A549 (cell line): ENCODE measurements around the gene BNIPL. TPM values are rescaled to one million over a fixed set of nuclear protein-coding genes. Genes with fewer than 3 reads are reported as not detected.

ENCODE experiments used
- ATAC-seq, 2 experiments: fragments of 200-7000 bp in 1 of 2; fragments of >200 bp in 1 of 2; cut with Nextera tagmentation in 1 of 2; cut with Tn5 transposase in 1 of 2; 3 replicates each; pipeline versions ENCODE4 v1.8.0 to v1.9.1; 2018 to 2020; ENCODE audit warnings: mild to moderate bottlenecking in 1 of 2, moderate library complexity in 1 of 2
- CTCF ChIA-PET: fragments of 300-600 bp; sonication (Branson Sonifier 250); formaldehyde crosslinking; extraction: SDS; loops from one replicate; lab custom pipeline; 2021; ENCODE audit warnings: antibody characterized with exemption, inconsistent platforms; lab: Yijun Ruan, JAX
- POLR2A ChIA-PET: fragments of 350-600 bp; formaldehyde crosslinking; extraction: SDS; loops from one replicate; lab custom pipeline; 2021; ENCODE audit warnings: antibody characterized with exemption, inconsistent platforms; lab: Yijun Ruan, JAX
- DNase-seq, 2 experiments: peaks; one replicate each; pipeline versions ENCODE4 v3.0.0 to v3.0.0-alpha.2; 2011 to 2016; ENCODE audit warnings: low read depth in 1 of 2, low spot score in 1 of 2
- FAIRE-seq: peaks from 2 replicates; lab custom pipeline; 2011; peaks lifted over from hg19 to GRCh38; lab: Jason Lieb, UNC
- H3K27ac ChIP-seq, 2 experiments: fragments of >200 bp; sonication (Bioruptor Twin); formaldehyde crosslinking; 3 replicates each; pipeline ENCODE4 v1.5.1; 2016 to 2017
- H3K4me1 ChIP-seq: fragments of >200 bp; sonication (Bioruptor Twin); formaldehyde crosslinking; 3 replicates; pipeline ENCODE4 v1.6.1; 2016
- H3K4me2 ChIP-seq: fragments of >200 bp; sonication (Bioruptor Twin); formaldehyde crosslinking; 3 replicates; pipeline ENCODE4 v1.6.1; 2016
- H3K4me3 ChIP-seq: fragments of >200 bp; sonication (Bioruptor Twin); formaldehyde crosslinking; 3 replicates; pipeline ENCODE4 v1.5.1; 2016
- H3K9me3 ChIP-seq: fragments of >200 bp; sonication (Bioruptor Twin); formaldehyde crosslinking; 3 replicates; pipeline ENCODE4 v1.6.1; 2016
- BHLHE40 ChIP-seq: IDR thresholded peaks from 2 replicates; pipeline ENCODE4 v1.6.1; 2012; ENCODE audit warnings: low read depth, low read length, inconsistent platforms
- CBX2 ChIP-seq: fragments of 200-600 bp; sonication (generic); IDR thresholded peaks from 2 replicates; pipeline ENCODE4 v1.6.1; 2016; ENCODE audit warnings: low read depth, mild to moderate bottlenecking, borderline replicate concordance
- CHD4 ChIP-seq: fragments of 200-600 bp; sonication (generic); IDR thresholded peaks from 2 replicates; pipeline ENCODE4 v1.6.1; 2016; ENCODE audit warnings: antibody characterized with exemption, mild to moderate bottlenecking, borderline replicate concordance
- EHMT2 ChIP-seq: fragments of 200-600 bp; sonication (generic); IDR thresholded peaks from 2 replicates; pipeline ENCODE4 v1.6.1; 2016; ENCODE audit warnings: antibody characterized with exemption, low read depth, mild to moderate bottlenecking, moderate library complexity
- EP300 ChIP-seq, 2 experiments: fragments of >200 bp; sonication (Bioruptor Twin); formaldehyde crosslinking; IDR thresholded peaks; 2 replicates in 1 of 2; 3 replicates in 1 of 2; pipeline ENCODE4 v1.6.1; 2016 to 2017
- ESRRA ChIP-seq: fragments of 150-350 bp; IDR thresholded peaks from 2 replicates; pipeline ENCODE4 v1.6.1; 2014; ENCODE audit warnings: mild to moderate bottlenecking, low read length, borderline replicate concordance
- HDAC2 ChIP-seq: fragments of 200-600 bp; sonication (generic); IDR thresholded peaks from 2 replicates; pipeline ENCODE4 v1.6.1; 2016
- HEYL ChIP-seq: fragments of 250-450 bp; sonication (Bioruptor Pico); IDR thresholded peaks from 2 replicates; pipeline ENCODE4 v1.8.0; 2021; ENCODE audit warnings: mild to moderate bottlenecking, moderate library complexity
- HOXA7 ChIP-seq: fragments of 250-450 bp; sonication (Bioruptor Pico); IDR thresholded peaks from 2 replicates; pipeline ENCODE4 v1.5.0; 2020; ENCODE audit warnings: mild to moderate bottlenecking, moderate library complexity
- HOXB13 ChIP-seq: fragments of 250-450 bp; sonication (Bioruptor Pico); IDR thresholded peaks from 2 replicates; pipeline ENCODE4 v1.5.0; 2020; ENCODE audit warnings: low read depth, mild to moderate bottlenecking, moderate library complexity
- HOXB5 ChIP-seq: fragments of 250-450 bp; sonication (Bioruptor Pico); IDR thresholded peaks from 2 replicates; pipeline ENCODE4 v1.5.0; 2020; ENCODE audit warnings: mild to moderate bottlenecking, moderate library complexity
- JUN ChIP-seq, 2 experiments: fragments of >200 bp; sonication (Bioruptor Twin); formaldehyde crosslinking; IDR thresholded peaks; 2 replicates in 1 of 2; 3 replicates in 1 of 2; pipeline ENCODE4 v1.6.1; 2016 to 2017
- JUNB ChIP-seq: fragments of >200 bp; sonication (Bioruptor Twin); formaldehyde crosslinking; IDR thresholded peaks from 2 replicates; pipeline ENCODE4 v1.6.1; 2016
- KDM1A ChIP-seq: fragments of 200-600 bp; sonication (generic); IDR thresholded peaks from 2 replicates; pipeline ENCODE4 v1.6.1; 2016; ENCODE audit warnings: low read depth, mild to moderate bottlenecking
- MAFK ChIP-seq: fragments of 450-650 bp; IDR thresholded peaks from 2 replicates; pipeline ENCODE4 v1.6.1; 2014; ENCODE audit not compliant: partially characterized antibody
- NPAS2 ChIP-seq: fragments of 250-450 bp; sonication (Bioruptor Pico); IDR thresholded peaks from 2 replicates; pipeline ENCODE4 v1.8.0; 2022; ENCODE audit warnings: mild to moderate bottlenecking, moderate library complexity, borderline replicate concordance
- PHF8 ChIP-seq: fragments of 200-600 bp; sonication (generic); IDR thresholded peaks from 2 replicates; pipeline ENCODE4 v1.6.1; 2016; ENCODE audit warnings: low read depth, mild to moderate bottlenecking, antibody characterized with exemption, moderate library complexity, borderline replicate concordance
- POLR2AphosphoS2 ChIP-seq: conservative IDR thresholded peaks from 2 replicates; pipeline ENCODE4 v1.6.1; 2012; ENCODE audit warnings: low read length, improper control_type of control experiment, inconsistent platforms
- RAD21 ChIP-seq, 2 experiments: fragments of >200 bp in 1 of 2; sonication (Bioruptor Twin) in 1 of 2; formaldehyde crosslinking in 1 of 2; IDR thresholded peaks in 1 of 2; conservative IDR thresholded peaks in 1 of 2; 2 replicates in 1 of 2; 3 replicates in 1 of 2; pipeline ENCODE4 v1.6.1; 2012 to 2018; ENCODE audit warnings: inconsistent platforms in 1 of 2
- RARB ChIP-seq: fragments of 250-450 bp; sonication (Bioruptor Pico); IDR thresholded peaks from 2 replicates; pipeline ENCODE4 v1.8.0; 2021; ENCODE audit warnings: mild to moderate bottlenecking, moderate library complexity
- RCOR1 ChIP-seq: fragments of 150-350 bp; IDR thresholded peaks from 2 replicates; pipeline ENCODE4 v1.6.1; 2014; ENCODE audit warnings: antibody characterized with exemption, low read length, low read depth
- SMC3 ChIP-seq: fragments of >200 bp; sonication (Bioruptor Twin); formaldehyde crosslinking; IDR thresholded peaks from 3 replicates; pipeline ENCODE4 v1.6.1; 2018; ENCODE audit warnings: inconsistent platforms
- TFCP2L1 ChIP-seq: fragments of 250-450 bp; sonication (Bioruptor Pico); IDR thresholded peaks from 2 replicates; pipeline ENCODE4 v1.5.0; 2021; ENCODE audit warnings: mild to moderate bottlenecking
- ZC3H11A ChIP-seq: fragments of 450-650 bp; IDR thresholded peaks from 2 replicates; pipeline ENCODE4 v1.6.1; 2014; ENCODE audit warnings: antibody characterized with exemption, mild to moderate bottlenecking
- WGBS: methylation state at CpG from one replicate; pipeline ENCODE4 v1.1.6; 2017; ENCODE audit errors: missing lambda C conversion rate; 5-methylcytosine and 5-hydroxymethylcytosine counted together
- polyA plus RNA-seq, 4 experiments: library from polyadenylated mRNA; depleted of rRNA in 3 of 4; stranded (reverse); fragments of >200 nt; fragmentation: RNase III in 1 of 4; extraction: RNeasy Plus Mini Kit Qiagen cat#74134 plus additional on column Dnase treatment in 1 of 4; gene quantifications; 2 replicates in 3 of 4; 3 replicates in 1 of 4; pipeline ENCODE4 v1.2.3, GENCODE V29; 2011 to 2017
- TF ChIP-seq, protein P1 (sequence below): fragments of >200 bp; sonication (Bioruptor Twin); formaldehyde crosslinking; IDR thresholded peaks from 2 replicates; pipeline ENCODE4 v1.6.1; 2016
- TF ChIP-seq, protein P2 (sequence below): fragments of >200 bp; sonication (Bioruptor Twin); formaldehyde crosslinking; IDR thresholded peaks from 3 replicates; pipeline ENCODE4 v1.5.1; 2016
- TF ChIP-seq, protein P3 (sequence below): fragments of 250-450 bp; sonication (Bioruptor Pico); IDR thresholded peaks from 2 replicates; pipeline ENCODE4 v1.5.0; 2020; ENCODE audit warnings: low read depth, mild to moderate bottlenecking, moderate library complexity

BNIPL gene
- polyA plus RNA-seq, 2 of the 4 experiments (the other 2 are of a cell fraction), result 0.22 to 0.30 TPM

DNA sequence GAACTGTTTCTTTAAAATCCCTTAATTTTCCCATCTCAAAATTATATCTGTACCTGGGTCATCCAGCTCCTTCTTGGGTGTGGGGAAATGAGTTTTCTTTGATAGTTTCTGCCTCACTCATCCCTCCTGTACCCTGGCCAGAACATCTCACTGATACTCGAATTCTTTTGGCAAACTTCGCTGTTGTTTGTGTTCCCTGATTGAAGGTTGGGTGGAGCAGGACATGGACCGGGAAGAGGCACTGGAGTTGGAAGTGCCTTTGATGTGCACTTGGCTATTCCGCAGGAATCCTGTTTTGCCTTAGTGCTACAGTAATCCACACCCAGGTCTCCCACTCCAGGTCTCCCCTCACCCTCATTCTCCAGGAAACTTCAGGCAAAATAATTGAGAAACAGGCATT lies 40.9 kb upstream of the BNIPL start:
- ChIA-PET CTCF (interaction anchor here (0.5 to 26.8 kb wide), 34 partner anchors 0 to 1063 kb away, joined by 3 to 586 read pairs (median 4); partner anchors contain the start of genes ANXA9, CDC42SE1, CERS2 and MINDY1), POLR2A (no interaction called here)
- no peak for FAIRE-seq
- 0 out of 3 replicates have a peak, but pooled peaks cover 4% of the 10 kb centered on the region for H3K4me1 ChIP-seq
- peak in 1 of 2 experiments; percentile 23; a peak in 2 of 6 replicates for ATAC-seq
- H3K9me3 ChIP-seq, result no peaks in the 10 kb centered on the region
- no peak for DNase-seq
- 46% methylated on average over 4 of the region's 4 CpGs for WGBS
- no peak overlapping the region for H3K27ac ChIP-seq
- TF ChIP-seq HEYL, result no peak
- TF ChIP-seq HOXA7 (CRISPR knock-in tag), result no peak
- no peak for TF ChIP-seq ESRRA
- TF ChIP-seq BHLHE40, result no peak
- no peak for TF ChIP-seq HDAC2
- no peak for TF ChIP-seq JUNB
- no peak for TF ChIP-seq CBX2
- no peak for TF ChIP-seq JUN (IDR thresholded peaks at IDR 0.05)
- no peak for TF ChIP-seq TFCP2L1 (CRISPR knock-in tag)
- no peak for TF ChIP-seq HOXB5 (CRISPR knock-in tag)
- no peak for TF ChIP-seq MAFK
- TF ChIP-seq PHF8, result no peak
- TF ChIP-seq EHMT2, result no peak
- TF ChIP-seq EP300 (IDR thresholded peaks at IDR 0.05), result no peak
- TF ChIP-seq POLR2AphosphoS2, result no peak
- TF ChIP-seq, protein P1, sequence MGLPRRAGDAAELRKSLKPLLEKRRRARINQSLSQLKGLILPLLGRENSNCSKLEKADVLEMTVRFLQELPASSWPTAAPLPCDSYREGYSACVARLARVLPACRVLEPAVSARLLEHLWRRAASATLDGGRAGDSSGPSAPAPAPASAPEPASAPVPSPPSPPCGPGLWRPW, result no peak
- TF ChIP-seq RARB (CRISPR knock-in tag), result no peak
- peak overlapping the region; percentile 19; the same call in 1 of the 3 replicates for H3K4me2 ChIP-seq
- H3K4me3 ChIP-seq, result no peak overlapping the region

DNA sequence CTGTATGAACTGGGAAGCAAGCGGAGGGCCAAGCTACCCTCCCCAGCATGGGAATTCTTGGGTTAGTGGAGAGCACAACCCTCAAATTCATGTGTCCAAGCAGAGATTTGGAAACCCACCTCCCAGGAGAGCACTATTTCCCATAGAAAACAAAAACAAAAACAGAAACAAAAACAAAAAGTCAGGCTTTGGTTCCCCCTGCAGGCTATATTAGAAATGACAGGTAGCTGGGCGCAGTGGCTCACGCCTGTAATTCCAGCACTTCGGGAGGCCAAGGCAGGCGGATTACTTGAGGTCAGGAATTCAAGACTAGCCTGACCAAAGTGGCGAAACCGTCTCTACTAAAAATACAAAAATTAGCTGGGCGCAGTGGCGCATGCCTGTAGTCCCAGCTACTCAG lies 40.5 kb upstream of the BNIPL start:
- no peak overlapping the region for H3K27ac ChIP-seq
- peak overlapping the region; percentile 19; the same call in 1 of the 3 replicates for H3K4me2 ChIP-seq
- 16% methylated on average over 9 of the region's 9 CpGs for WGBS
- ChIA-PET POLR2A (no interaction called here), CTCF (interaction anchor here (0.5 to 26.8 kb wide), 34 partner anchors 0 to 1063 kb away, joined by 3 to 586 read pairs (median 4); partner anchors contain the start of genes ANXA9, BNIPL, CDC42SE1 and CERS2)
- DNase-seq (no peak), ATAC-seq (peak in 1 of 2 experiments; percentile 76; a peak in 3 of 6 replicates), FAIRE-seq (no peak)
- H3K9me3 ChIP-seq, result no peaks in the 10 kb centered on the region
- 0 out of 3 replicates have a peak, but pooled peaks cover 4% of the 10 kb centered on the region for H3K4me1 ChIP-seq
- TF ChIP-seq CHD4 (no peak), HOXB13 (CRISPR knock-in tag) (no peak), JUN (IDR thresholded peaks at IDR 0.05) (no peak), ESRRA (no peak), HOXB5 (CRISPR knock-in tag) (no peak), RAD21 (conservative IDR thresholded peaks at IDR 0.05 in 1 of 2, IDR thresholded peaks at IDR 0.05 in 1 of 2) (peak; percentile 75 to 86), EHMT2 (no peak), ZC3H11A (no peak), RCOR1 (no peak), SMC3 (peak; percentile 63), JUNB (no peak), KDM1A (no peak), NPAS2 (CRISPR knock-in tag) (no peak)
- TF ChIP-seq, protein P2, sequence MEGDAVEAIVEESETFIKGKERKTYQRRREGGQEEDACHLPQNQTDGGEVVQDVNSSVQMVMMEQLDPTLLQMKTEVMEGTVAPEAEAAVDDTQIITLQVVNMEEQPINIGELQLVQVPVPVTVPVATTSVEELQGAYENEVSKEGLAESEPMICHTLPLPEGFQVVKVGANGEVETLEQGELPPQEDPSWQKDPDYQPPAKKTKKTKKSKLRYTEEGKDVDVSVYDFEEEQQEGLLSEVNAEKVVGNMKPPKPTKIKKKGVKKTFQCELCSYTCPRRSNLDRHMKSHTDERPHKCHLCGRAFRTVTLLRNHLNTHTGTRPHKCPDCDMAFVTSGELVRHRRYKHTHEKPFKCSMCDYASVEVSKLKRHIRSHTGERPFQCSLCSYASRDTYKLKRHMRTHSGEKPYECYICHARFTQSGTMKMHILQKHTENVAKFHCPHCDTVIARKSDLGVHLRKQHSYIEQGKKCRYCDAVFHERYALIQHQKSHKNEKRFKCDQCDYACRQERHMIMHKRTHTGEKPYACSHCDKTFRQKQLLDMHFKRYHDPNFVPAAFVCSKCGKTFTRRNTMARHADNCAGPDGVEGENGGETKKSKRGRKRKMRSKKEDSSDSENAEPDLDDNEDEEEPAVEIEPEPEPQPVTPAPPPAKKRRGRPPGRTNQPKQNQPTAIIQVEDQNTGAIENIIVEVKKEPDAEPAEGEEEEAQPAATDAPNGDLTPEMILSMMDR, result peak; percentile 89
- TF ChIP-seq, protein P3, sequence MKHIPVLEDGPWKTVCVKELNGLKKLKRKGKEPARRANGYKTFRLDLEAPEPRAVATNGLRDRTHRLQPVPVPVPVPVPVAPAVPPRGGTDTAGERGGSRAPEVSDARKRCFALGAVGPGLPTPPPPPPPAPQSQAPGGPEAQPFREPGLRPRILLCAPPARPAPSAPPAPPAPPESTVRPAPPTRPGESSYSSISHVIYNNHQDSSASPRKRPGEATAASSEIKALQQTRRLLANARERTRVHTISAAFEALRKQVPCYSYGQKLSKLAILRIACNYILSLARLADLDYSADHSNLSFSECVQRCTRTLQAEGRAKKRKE (CRISPR knock-in tag), result no peak
- no peak overlapping the region for H3K4me3 ChIP-seq
